SH-SY5Y (cell line): ENCODE data around the gene PCDH9.

Experiments used
- GATA2 ChIP-seq: IDR thresholded peaks from 2 replicates; pipeline ENCODE4 v1.6.1; 2011; ENCODE audit warnings: mild to moderate bottlenecking, low read depth, low read length
- GATA3 ChIP-seq: IDR thresholded peaks from 2 replicates; pipeline ENCODE4 v1.6.1; 2011; ENCODE audit warnings: low read depth, mild to moderate bottlenecking, low read length, moderate library complexity

DNA sequence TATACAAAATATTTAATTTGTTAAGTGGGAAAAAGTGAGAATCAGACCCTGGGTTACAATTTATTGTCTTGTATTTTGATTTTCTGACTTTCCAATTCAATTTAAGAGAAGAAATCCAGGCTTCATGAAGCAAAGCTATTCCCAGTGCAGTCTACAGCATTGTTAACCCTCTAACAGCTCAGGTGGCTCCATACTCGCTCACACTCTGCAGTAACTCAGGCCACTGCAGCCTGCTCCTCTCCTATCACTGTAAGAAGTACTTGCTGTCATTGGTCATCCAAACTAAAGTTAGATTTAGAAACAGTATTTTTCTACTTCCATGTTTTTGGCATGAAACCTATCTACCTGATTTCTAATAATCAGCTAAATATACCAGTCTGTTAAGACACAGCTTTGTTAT is 830.3 kb downstream of the PCDH9 start:
- no peak for TF ChIP-seq GATA3
- TF ChIP-seq GATA2: no peak
